HG03039 (cell line): Measurements from ENCODE around the gene SURF6.
A peak's percentile ranks its signal among the peaks of the same experiment; 100 is the strongest.
"Not testable (repeated sequence)": the region's sequence is repeated elsewhere in the genome, so short reads cannot be mapped to it uniquely, and the experiment has no call there.

ENCODE experiments used
- ATAC-seq: cut with Tn5 transposase; IDR thresholded peaks from one replicate; pipeline ENCODE4 v1.9.1; 2021; ENCODE audit warnings: mild to moderate bottlenecking, moderate library complexity; ENCODE audit not compliant: unreplicated experiment

SURF6 gene

GRCh38 chr9:133335924-133336811 lies at the start of gene SURF6:
TSS of gene SURF6 (minus strand) at chr9:133336188. CDS start at chr9:133336132, 56 bp downstream.
- ATAC-seq, result peak; percentile 84

- no peak for ATAC-seq
Measured at GRCh38 chr9:133385452-133385851, 49.5 kb upstream of the SURF6 start.

- ATAC-seq, result no peak
Measured at GRCh38 chr9:133384736-133385321, 48.8 kb upstream of the SURF6 start.

GRCh38 chr9:133383438-133383837 lies 47.5 kb upstream of the SURF6 start:
- ATAC-seq, result no peak

GRCh38 chr9:133382507-133383141 lies 46.6 kb upstream of the SURF6 start:
- ATAC-seq, result no peak

GRCh38 chr9:133380734-133381133 lies 44.7 kb upstream of the SURF6 start:
- no peak for ATAC-seq

- ATAC-seq, result no peak
Measured at GRCh38 chr9:133379153-133380086, 43.4 kb upstream of the SURF6 start.

DNA sequence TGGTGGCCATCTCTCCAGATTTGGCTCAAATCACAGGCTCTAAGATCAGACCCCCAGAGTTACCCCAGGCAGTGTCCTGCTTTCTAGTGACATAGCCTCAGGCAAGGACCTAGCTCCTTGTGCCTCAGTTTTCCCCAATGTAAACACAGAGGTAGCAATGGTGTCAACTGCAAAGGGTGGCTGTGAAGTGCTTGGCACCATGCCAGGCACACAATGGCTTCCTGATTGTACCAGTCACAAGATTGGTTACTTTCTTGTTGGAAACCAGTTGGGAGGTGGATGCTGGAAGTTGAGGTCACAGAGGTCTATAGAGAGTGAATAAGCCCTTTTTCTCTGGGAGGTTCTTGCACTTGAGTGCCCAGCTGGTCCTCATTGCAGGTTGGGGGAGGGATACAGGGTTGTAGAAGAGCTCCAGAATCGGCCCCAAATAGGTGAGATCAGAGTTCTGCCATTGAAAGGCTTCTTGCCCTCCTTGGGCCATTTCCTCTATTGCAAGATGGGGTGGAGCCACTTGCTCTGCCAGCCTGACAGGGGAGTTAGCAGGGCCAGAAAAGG lies 42.5 kb upstream of the SURF6 start:
- ATAC-seq, result no peak

- ATAC-seq, result no peak
Measured at GRCh38 chr9:133377721-133378216, 41.8 kb upstream of the SURF6 start.

DNA sequence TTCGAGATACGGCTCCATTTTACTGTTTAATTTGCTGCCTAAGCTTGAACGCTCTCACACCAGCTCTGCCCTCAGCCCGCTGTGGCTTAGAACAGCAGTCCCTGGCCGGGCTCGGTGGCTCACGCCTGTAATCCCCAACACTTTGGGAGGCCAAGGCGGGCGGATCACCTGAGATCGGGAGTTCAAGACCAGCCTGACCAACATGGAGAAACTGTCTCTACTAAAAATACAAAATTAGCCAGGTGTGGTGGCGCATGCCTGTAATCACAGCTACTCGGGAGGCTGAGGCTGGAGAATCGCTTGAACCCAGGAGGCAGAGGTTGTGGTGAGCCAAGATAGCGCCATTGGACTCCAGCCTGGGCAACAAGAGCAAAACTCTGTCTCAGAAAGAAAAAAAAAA lies 41.3 kb upstream of the SURF6 start:
- not testable (repeated sequence) for ATAC-seq

GRCh38 chr9:133375724-133376654 lies 40.0 kb upstream of the SURF6 start, which contains the start of the genes STKLD1 and SURF4:
TSS of gene STKLD1 (plus strand) at chr9:133376366. CDS start at chr9:133376474, 108 bp downstream.
TSS of gene SURF4 (minus strand) at chr9:133376060. CDS start at chr9:133375969, 91 bp downstream.
- peak; percentile 84 for ATAC-seq

- ATAC-seq, result no peak
Measured at GRCh38 chr9:133375116-133375723, 39.2 kb upstream of the SURF6 start.

DNA sequence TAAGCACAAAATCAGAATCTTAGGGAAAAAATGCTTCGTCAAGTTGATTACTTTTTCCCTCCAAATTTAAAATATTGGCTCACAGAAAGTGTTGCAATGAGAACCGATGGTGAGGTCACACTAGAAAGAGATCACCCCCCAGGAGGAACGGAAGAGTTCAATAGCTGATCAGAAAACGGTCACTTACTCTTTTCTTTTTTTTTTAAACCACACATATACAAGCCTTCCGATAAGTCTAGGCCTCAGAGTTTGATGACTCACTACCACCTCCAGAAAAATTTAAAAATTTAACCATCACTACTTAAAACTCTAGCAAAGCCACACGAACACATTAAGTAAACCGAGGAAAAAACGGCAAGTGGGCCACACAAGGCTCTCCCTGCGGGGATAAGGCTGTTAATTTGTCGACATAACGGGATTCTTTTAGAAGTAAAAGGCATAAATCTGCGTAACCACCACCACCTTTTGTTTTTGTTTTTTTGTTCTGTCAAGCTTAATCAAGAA lies 38.7 kb upstream of the SURF6 start:
- no peak for ATAC-seq

- ATAC-seq, result no peak
Measured at GRCh38 chr9:133372144-133372543, 36.2 kb upstream of the SURF6 start.

- no peak for ATAC-seq
Measured at GRCh38 chr9:133371261-133371711, 35.3 kb upstream of the SURF6 start.

- no peak for ATAC-seq
Measured at GRCh38 chr9:133370685-133371084, 34.7 kb upstream of the SURF6 start.

GRCh38 chr9:133369933-133370332 lies 33.9 kb upstream of the SURF6 start:
- ATAC-seq, result no peak

GRCh38 chr9:133369422-133369821 lies 33.4 kb upstream of the SURF6 start:
- no peak for ATAC-seq
